Stimulated activated CD8-positive, alpha-beta memory T cell treated with anti-CD3 and anti-CD28 coated beads, Interleukin-12 subunit alpha, Interleukin-12 subunit beta, amount 100 ng/mL, for 24 hours (primary cell): Measurements from ENCODE around the gene SCAMP4.
"Not testable (repeated sequence)": the region's sequence is repeated elsewhere in the genome, so short reads cannot be mapped to it uniquely, and the experiment has no call there.

Source experiments
- DNase-seq: peaks from one replicate; pipeline ENCODE4 v3.0.0-alpha.2; 2020; ENCODE audit errors: extremely low read depth

The SCAMP4 gene

DNA sequence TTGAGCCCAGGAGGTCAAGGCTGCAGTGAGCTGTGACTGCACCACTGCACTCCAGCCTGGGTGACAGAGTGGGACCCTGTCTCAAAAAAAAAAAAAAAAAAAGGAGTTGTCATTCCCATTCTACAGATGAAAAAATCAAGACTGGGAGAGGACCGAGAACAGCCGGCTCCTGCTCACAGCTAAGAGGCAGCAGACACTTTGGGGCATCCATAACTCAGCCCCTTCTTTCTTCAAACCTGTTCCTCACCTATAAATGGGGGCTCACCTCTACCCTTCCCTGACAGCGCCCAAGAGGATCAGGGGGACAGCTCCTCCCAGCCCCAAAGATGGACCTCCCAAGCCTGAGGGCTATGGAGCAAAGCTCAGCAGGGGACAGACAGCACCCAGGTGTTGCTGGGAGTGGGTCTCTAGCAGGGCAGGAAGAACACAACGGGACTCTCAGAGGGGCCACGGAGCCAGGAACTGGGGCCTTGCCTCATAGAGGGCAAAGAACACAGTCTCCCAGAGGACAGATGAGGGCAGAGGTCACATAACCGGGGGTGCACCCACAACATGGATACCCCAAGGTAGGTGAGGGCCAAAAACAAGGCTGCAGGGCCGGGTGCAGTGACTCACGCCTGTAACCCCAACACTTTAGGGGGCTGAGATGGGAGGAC, 38.4 kb upstream of the SCAMP4 start:
- no peak for DNase-seq

DNA sequence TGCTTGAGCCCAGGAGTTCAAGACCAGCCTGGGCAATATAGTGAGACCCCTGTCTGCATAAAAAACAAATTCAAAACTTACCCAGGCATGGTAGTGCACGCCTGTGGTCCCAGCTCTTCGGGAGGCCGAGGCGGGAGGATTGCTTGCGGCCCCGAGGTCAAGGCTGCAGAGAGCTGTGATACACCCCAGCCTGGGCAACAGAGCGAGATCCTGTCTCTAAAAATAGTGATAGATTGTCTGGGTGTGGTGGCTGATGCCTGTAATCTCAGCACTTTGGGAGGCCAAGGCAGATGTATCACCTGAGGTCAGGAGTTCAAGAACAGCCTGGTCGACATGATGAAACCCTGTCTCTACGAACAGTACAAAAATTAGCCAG, 37.9 kb upstream of the SCAMP4 start:
- DNase-seq, result no peak

GRCh38 chr19:1868971-1869370, 36.2 kb upstream of the SCAMP4 start:
- no peak for DNase-seq

DNA sequence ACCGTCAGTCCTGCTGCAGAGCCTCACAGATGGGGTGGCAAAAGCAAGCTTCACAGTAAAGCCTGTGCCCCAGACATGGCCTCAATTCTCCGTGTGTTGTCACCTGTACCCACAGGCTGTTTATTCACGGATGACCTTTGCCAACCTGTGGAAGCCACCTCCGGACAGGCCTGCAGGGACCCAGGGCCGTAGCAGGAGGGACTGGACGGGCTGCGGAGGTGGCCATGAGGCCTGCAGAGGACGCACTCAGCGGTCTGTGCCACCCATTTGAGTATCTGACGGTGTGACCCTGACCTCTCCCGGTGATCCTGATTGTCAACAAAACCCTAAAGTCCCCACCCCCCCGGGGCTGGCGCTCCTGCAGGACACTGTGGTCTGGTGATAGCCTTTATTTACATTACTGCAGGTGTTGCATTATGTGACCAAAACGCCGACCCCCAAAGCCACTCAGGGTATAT, 34.0 kb upstream of the SCAMP4 start:
- no peak for DNase-seq

- DNase-seq, result no peak
Observed at GRCh38 chr19:1871630-1872029, 33.6 kb upstream of the SCAMP4 start.

DNA sequence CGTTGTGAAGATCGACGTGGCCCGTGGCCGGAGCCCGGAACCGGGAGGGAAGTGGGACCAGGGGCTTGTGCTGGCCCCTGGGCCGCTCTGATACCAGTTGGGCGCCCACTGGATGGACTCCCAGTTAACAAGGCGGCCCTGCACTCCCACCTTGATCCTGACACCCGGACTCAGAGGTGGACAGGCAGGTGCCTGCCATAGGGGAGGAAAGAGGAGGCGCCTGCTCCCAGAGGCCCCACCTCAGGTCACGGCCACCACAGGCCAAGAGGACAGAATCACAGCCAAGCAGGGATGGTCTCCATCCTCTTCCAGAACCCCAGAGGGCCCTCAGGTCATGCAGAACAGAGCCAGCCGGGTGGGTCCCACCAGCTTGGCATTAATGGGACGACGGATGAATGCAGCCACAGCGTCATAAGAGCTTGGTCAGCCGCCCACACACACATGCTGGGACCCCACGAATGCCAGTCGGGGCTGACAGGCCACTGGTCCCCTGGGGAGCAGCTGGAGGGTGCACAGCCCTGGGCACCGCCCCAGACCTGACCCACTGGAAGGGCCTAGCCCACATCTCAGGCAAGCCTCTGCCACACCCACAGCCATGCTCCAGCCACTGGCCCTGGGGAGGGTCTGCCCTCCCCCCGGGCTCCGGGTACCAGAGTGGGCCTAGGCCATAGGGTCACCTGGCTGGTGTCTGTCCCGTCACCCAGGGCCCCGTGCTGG, 32.2 kb upstream of the SCAMP4 start:
- DNase-seq, result no peak

- no peak for DNase-seq
Observed at GRCh38 chr19:1873524-1874473, 31.4 kb upstream of the SCAMP4 start.

GRCh38 chr19:1874554-1875185, 30.5 kb upstream of the SCAMP4 start:
- no peak for DNase-seq

GRCh38 chr19:1875265-1875645, 29.9 kb upstream of the SCAMP4 start:
- DNase-seq, result not testable (repeated sequence)

DNA sequence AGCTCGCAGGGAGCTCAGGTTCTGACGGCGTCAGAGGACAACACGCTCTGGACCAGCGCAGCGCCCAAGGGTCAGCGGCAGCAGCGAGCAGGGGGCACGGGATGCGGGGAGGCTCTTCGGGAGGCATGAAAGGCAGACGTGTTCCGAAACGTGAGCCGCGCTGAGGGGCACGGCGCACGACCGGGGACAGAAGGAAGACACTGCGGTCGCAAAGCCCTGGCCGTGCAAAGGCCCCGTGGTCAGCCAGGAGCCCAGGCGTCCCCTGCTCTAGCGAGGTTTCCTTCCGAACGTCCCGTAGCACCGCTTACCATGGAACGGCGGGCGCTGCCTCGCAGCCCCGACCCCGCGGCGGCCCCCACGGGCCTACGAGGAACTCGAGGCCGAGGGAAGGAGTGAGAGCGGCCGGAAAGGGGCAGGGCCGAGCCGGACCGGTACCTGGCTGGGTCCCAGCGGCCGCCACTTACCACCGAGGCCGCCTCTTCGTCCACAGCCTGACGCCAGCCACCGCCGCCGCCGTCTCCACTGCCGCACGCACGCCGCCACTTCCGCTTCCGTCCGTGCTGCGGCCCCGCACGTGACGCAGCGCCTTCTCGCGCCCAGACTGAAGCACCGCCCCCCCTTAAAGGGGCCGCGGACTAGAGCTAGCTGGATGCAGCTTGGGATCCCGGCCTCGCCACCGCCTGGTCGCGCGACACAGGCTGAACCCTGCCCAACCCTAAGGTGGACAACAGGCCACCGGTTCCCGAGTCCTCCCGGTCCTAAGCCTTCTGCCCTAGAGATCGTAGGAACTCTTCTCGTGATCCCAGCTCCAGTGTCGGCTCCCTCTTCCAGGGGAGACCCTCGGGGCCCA, 29.3 kb upstream of the SCAMP4 start:
- peak; percentile 73 for DNase-seq

DNA sequence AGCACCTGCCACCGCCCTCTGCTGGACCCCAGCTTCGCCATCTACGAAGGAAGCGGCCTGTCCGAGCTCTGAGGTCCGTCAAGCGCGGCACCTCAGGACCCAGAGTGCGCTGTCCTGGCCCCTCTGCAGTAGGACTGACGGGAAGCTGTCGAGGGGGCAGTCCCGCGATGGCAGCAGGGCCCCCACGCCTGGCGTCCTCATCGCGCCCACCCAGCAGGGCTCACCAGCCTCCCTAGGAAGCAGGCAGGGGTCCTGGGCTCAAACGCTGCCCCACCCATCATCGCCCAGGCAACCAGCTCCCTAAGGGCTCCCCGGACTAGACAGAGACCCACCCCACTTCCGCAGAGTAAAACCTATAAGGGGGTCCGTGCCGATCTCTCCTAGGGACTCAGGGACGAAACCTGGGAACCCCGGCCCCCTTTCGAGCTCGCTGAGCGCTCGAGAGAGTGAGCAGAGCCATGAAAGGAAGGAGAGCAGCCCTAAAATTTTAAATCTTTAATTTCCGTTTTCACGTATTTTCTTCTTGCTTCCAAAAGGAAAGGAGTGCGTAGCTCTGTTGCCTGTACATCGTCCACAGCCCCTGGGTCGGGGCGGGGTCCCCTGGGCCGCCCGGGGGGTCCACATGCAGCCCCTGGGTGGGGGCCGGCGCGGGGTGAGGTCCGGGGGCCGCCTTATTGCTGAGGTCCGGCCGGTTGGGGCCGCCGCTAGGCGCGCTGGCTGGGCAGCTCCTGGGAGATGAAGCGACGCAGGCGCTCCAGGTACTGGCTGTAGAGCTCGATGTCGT, 28.5 kb upstream of the SCAMP4 start:
- not testable (repeated sequence) for DNase-seq

- not testable (repeated sequence) for DNase-seq
Observed at GRCh38 chr19:1877280-1877660, 27.9 kb upstream of the SCAMP4 start.

GRCh38 chr19:1878583-1878982, 26.6 kb upstream of the SCAMP4 start:
- DNase-seq, result not testable (repeated sequence)

- DNase-seq, result not testable (repeated sequence)
Observed at GRCh38 chr19:1879982-1880381, 25.2 kb upstream of the SCAMP4 start.

GRCh38 chr19:1880611-1881392, 24.4 kb upstream of the SCAMP4 start:
- no peak for DNase-seq

DNA sequence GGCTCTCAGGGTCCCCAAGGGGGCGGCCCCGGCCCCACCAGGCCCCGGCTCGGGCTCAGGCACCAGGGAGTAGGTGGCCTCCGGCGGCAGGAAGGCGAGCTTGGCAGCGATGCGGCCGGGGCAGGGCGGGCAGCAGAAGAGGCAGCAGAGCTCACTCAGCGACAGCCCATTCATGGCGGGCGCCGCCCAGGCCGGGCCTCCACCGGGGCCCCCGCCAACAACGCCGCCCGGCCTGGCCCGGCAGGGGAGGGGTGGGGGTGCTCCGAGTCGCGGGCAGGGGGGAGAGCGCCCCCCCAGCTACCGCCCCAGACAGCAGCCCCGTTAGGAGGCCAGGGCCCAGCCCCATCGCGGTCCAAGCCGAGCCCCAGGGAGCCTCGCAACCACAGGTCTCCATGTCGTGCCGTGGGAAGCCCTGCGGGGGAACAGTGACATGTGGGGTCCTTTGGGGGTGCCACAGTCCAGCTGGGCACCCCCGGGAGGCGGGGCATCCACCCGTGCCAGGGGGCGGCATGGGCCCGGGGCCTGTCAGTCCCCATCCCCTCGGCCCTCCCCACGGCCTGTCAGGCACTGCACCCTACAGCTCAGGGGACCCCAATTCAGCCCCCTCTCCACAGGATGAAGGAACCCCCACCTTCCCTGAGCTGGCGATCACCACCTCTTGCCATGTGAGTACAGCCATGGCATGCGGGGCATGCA, 23.7 kb upstream of the SCAMP4 start:
- DNase-seq, result not testable (repeated sequence)

DNA sequence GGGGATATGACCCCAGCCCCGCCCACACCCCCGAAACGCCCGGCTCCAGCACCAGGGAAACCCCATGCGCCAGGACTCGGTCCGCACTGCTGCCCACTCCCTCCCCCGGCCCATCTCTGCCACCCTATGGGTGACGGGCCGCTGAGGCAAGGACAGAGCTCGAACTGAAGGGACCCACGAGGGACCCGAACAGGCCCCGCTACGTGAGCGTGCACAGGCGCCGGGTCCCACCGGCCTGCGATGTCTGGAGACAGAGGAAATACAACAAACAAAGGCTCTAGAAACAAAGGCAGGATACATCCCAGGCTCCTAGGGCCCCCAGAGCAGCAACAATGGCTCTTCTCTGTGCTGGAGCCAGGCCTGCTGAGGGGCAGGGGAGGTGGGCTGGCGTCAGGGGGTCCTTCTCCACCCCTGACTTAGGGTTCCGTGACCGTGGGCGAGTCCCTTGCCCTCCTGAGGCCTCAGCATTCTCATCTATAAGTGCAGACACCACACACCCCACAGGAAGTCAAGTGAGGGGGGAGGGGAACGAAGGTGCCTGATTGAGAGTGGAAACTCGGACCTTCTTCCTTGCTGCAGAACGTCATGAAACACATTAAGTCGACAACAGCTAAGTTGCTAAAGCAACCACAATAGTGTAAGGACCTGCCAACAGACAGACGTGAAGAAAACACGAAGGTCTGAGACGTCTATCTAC, 23.0 kb upstream of the SCAMP4 start:
- DNase-seq, result no peak
